ENCODE data around the gene ATL2. TPM values are rescaled to one million over a fixed set of nuclear protein-coding genes. Genes with fewer than 3 reads are reported as not detected.

The ATL2 gene
- total RNA-seq, 4 donors from 2014 or later, result 60.1 to 130 (median 108) TPM

DNA sequence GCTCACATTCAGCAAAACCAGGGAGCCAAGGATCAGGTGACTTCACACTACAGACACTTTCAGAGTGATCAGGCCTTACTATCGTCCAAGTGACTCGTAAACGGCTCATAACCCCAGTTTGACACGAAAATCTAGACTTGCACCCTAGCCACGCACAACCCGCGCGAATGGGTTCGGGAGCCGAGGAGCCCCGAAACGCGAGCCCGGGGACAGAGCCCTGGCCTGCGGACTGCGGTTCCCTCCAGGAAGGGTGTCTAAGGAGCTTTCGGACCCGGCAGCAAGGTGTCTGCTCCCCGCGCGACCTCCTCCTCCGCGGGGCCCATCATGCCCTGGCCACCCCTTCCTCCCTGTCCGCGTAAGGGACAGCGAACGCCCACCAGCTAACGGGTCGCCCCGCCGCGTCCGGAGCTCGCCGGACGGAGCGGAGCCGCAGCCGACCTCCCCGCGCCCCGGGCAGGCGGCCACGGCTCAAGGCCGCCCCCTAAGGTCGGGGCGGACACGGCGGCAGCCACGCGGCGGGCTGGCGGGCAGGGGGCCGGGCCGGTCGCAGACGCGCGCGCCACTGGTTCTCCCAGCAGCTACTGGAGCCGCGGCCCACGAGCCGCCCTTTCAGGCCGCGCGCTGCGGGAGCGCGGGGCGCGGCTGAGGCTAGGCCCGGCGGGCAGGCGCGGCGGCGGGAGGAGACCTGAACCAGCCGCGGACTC, 575 bp downstream of the ATL2 start:
- no peaks in the 10 kb centered on the region for H3K36me3 ChIP-seq
- in situ Hi-C loops (cut with MboI; ENCODE audit: low sequenced_read_pairs in 4 of 4), result loop anchor here in 1 of 4 donors (25.0 kb wide), 1 partner anchor 361 kb away; no protein-coding TSS in a partner anchor

DNA sequence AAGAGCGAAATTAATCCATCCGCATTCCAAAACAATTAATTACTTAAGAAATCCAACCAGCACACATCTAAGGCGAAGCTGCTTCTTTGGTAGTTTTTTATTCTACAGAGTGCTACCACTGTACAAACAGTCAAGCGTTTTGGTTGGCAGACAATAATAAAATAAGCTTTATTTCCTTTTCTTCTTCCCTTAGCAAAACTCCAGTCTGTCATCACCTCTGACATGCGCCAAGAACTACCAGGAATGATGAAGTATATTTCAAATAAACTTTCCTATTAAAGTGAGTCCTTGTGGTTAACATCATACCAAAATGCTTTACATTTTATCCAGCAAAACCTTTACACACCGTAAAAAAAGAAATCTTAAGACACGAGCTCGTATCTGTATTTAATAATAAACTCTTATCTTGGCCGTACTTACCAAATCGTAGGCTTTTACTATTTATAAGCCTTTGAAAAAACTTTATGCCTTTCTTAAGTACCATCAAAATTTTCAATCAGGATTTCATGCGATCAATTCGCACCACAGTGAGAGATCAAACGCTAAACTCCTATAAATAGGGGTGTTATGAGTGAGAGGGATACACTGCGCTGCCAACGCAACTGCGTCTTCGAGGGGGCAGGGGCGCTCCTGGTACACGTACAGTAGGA, 1.3 kb downstream of the ATL2 start:
- ATAC-seq, result no peak

More for the DNA sequence above, 575 bp downstream of the ATL2 start:
- Histone ChIP-seq H3K27ac (peak overlapping the region; percentile 93 to 99 (median 97)), H3K9me3 (no peaks in the 10 kb centered on the region), H3K4me3 (peak overlapping the region; percentile 79 to 96 (median 90)), H3K27me3 (no peaks in the 10 kb centered on the region), H3K4me1 (peaks cover 42 to 46% of the 10 kb centered on the region in 2 donors)
- intact Hi-C loops (cut with DNase I; ENCODE audit: low total_unique reads), result loop anchor here (2.0 to 5.0 kb wide), 9 partner anchors 62 to 746 kb away; partner anchors contain the start of genes GALM, HNRNPLL, SOS1 and SRSF7
- peak; percentile 84 to 85 for ATAC-seq
- peak; percentile 38 to 59 for DNase-seq
- no peak for TF ChIP-seq POLR2A (IDR thresholded peaks at IDR 0.05)
- TF ChIP-seq, protein P1, sequence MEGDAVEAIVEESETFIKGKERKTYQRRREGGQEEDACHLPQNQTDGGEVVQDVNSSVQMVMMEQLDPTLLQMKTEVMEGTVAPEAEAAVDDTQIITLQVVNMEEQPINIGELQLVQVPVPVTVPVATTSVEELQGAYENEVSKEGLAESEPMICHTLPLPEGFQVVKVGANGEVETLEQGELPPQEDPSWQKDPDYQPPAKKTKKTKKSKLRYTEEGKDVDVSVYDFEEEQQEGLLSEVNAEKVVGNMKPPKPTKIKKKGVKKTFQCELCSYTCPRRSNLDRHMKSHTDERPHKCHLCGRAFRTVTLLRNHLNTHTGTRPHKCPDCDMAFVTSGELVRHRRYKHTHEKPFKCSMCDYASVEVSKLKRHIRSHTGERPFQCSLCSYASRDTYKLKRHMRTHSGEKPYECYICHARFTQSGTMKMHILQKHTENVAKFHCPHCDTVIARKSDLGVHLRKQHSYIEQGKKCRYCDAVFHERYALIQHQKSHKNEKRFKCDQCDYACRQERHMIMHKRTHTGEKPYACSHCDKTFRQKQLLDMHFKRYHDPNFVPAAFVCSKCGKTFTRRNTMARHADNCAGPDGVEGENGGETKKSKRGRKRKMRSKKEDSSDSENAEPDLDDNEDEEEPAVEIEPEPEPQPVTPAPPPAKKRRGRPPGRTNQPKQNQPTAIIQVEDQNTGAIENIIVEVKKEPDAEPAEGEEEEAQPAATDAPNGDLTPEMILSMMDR (IDR thresholded peaks at IDR 0.05 in 4 of 5, conservative IDR thresholded peaks at IDR 0.05 in 1 of 5), result peak in 4 of 5 experiments; percentile 81 to 84 (median 82)

DNA sequence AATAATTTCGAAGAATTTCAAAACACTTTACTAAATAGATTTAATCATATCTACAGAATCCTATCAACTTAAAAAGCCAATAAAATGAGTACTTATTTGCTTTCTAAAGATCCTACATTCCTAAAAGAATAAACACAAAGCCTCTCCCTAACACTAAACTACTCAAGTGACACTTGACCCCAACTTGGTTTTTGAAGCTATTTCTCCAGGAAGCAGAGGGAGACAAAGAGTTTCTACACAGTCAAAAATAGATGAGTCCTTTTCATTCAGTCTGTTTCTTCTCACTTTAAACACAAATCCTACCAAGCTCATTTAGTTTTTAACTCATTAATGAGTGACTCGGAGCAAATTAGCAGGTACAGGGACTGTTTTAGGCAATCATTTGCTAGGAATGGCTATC, 2.1 kb downstream of the ATL2 start:
- no peaks in the 10 kb centered on the region for H3K27me3 ChIP-seq
- H3K36me3 ChIP-seq, result no peaks in the 10 kb centered on the region
- peak overlapping the region; percentile 79 to 96 (median 90) for H3K4me3 ChIP-seq
- TF ChIP-seq POLR2A (IDR thresholded peaks at IDR 0.05), result no peak
- TF ChIP-seq, protein P1 (IDR thresholded peaks at IDR 0.05 in 4 of 5, conservative IDR thresholded peaks at IDR 0.05 in 1 of 5), result no peak
- DNase-seq (no peak), ATAC-seq (no peak)
- no peaks in the 10 kb centered on the region for H3K9me3 ChIP-seq
- in situ Hi-C loops (cut with MboI; ENCODE audit: low sequenced_read_pairs in 4 of 4), result loop anchor here in 1 of 4 donors (25.0 kb wide), 1 partner anchor 362 kb away; no protein-coding TSS in a partner anchor
- intact Hi-C loops (cut with DNase I; ENCODE audit: low total_unique reads), result loop anchor here (5.0 kb wide), 5 partner anchors 117 to 747 kb away; partner anchors contain the start of genes GALM and SOS1
- peaks cover 42 to 54% of the 10 kb centered on the region in 2 donors for H3K4me1 ChIP-seq
- peak overlapping the region; percentile 93 to 99 (median 97) for H3K27ac ChIP-seq

More for the DNA sequence above, 1.3 kb downstream of the ATL2 start:
- in situ Hi-C loops (cut with MboI; ENCODE audit: low sequenced_read_pairs in 4 of 4), result loop anchor here in 1 of 4 donors (25.0 kb wide), 1 partner anchor 361 kb away; no protein-coding TSS in a partner anchor
- Histone ChIP-seq H3K4me1 (peaks cover 42 to 53% of the 10 kb centered on the region in 2 donors), H3K9me3 (no peaks in the 10 kb centered on the region), H3K4me3 (peak overlapping the region; percentile 79 to 96 (median 90)), H3K27ac (peak overlapping the region; percentile 93 to 99 (median 97)), H3K27me3 (no peaks in the 10 kb centered on the region), H3K36me3 (no peaks in the 10 kb centered on the region)
- intact Hi-C loops (cut with DNase I; ENCODE audit: low total_unique reads), result loop anchor here (2.0 to 5.0 kb wide), 9 partner anchors 61 to 746 kb away; partner anchors contain the start of genes GALM, HNRNPLL, SOS1 and SRSF7
- peak; percentile 59 to 72 for DNase-seq
- TF ChIP-seq POLR2A (IDR thresholded peaks at IDR 0.05), result no peak
- TF ChIP-seq, protein P1 (IDR thresholded peaks at IDR 0.05 in 4 of 5, conservative IDR thresholded peaks at IDR 0.05 in 1 of 5), result no peak

DNA sequence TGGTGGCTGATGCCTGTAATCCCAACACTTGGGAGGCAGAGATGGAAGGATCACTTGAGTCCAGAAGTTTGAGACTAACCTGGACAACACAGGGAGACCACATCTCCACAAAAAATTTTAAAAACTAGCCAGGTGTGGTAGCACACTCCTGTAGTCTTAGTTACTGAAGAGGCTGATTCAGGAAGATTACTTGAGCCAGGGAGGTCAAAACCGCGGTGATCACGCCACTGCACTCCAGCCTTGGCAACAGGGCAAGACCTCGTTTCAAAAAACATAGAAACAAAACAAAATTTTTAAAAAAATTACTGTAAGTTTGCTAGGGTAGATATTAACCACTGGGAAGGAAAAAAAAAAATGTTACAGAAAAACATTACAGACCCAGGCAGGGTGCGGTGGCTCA, 5.8 kb downstream of the ATL2 start:
- TF ChIP-seq, protein P1 (IDR thresholded peaks at IDR 0.05 in 4 of 5, conservative IDR thresholded peaks at IDR 0.05 in 1 of 5), result no peak
- TF ChIP-seq POLR2A (IDR thresholded peaks at IDR 0.05), result no peak
- in situ Hi-C loops (cut with MboI; ENCODE audit: low sequenced_read_pairs in 4 of 4), result no loop called here
- no peak overlapping the region for H3K27ac ChIP-seq

More for the DNA sequence above, 5.8 kb downstream of the ATL2 start:
- Histone ChIP-seq H3K27me3 (no peaks in the 10 kb centered on the region), H3K9me3 (no peaks in the 10 kb centered on the region), H3K4me1 (peaks cover 42 to 57% of the 10 kb centered on the region in 2 donors), H3K36me3 (no peaks in the 10 kb centered on the region), H3K4me3 (no peak overlapping the region)
- ATAC-seq (no peak), DNase-seq (no peak)
- intact Hi-C loops (cut with DNase I; ENCODE audit: low total_unique reads), result no loop called here

All from gastrocnemius medialis (tissue), 4 donors.